HEK293 (cell line): ENCODE results near the gene PDXK.

Experiments
- CTCF ChIA-PET: fragments of 350-600 bp; formaldehyde crosslinking; extraction: SDS; loops from one replicate; lab custom pipeline; 2021; ENCODE audit warnings: antibody characterized with exemption; lab: Yijun Ruan, JAX
- POLR2A ChIA-PET: fragments of 300-600 bp; formaldehyde crosslinking; extraction: SDS; loops from one replicate; lab custom pipeline; 2020; ENCODE audit warnings: antibody characterized with exemption, inconsistent platforms; lab: Yijun Ruan, JAX
- H3K27ac ChIP-seq: fragments of 200-500 bp; sonication (Bioruptor generic); 2 replicates; pipeline ENCODE4 v1.5.1; 2014; ENCODE audit warnings: low read depth, low read length, control low read depth, inconsistent platforms; ENCODE audit errors: extremely low read depth
- H3K36me3 ChIP-seq, 2 experiments: fragments of 200-500 bp in 1 of 2; sonication (Bioruptor generic) in 1 of 2; 1 replicate in 1 of 2; 2 replicates in 1 of 2; pipeline ENCODE4 v1.5.1; 2014 to 2017; ENCODE audit warnings: inconsistent platforms in 2 of 2, low read length in 2 of 2; ENCODE audit not compliant: control insufficient read depth in 2 of 2, insufficient read depth in 1 of 2
- H3K4me1 ChIP-seq: fragments of 200-500 bp; sonication (Bioruptor generic); 2 replicates; pipeline ENCODE4 v1.5.1; 2014; ENCODE audit warnings: mild to moderate bottlenecking, low read length, inconsistent platforms; ENCODE audit not compliant: control insufficient read depth, insufficient read depth
- H3K4me3 ChIP-seq: 2 replicates; pipeline ENCODE4 v1.5.1; 2011; ENCODE audit warnings: low read depth, mild to moderate bottlenecking, control low read depth, low read length, moderate library complexity
- H3K9me3 ChIP-seq: fragments of 200-500 bp; sonication (Bioruptor generic); 2 replicates; pipeline ENCODE4 v1.5.1; 2014; ENCODE audit warnings: low read depth, low read length, inconsistent platforms; ENCODE audit not compliant: control insufficient read depth, insufficient read depth
- EGR2 ChIP-seq: fragments of 450-650 bp; formaldehyde crosslinking; IDR thresholded peaks from 2 replicates; pipeline ENCODE4 v1.5.1; 2016; ENCODE audit warnings: low read depth, missing biosample characterization, missing genetic modification characterization
- MEIS1 ChIP-seq: sonication (generic); formaldehyde crosslinking; IDR thresholded peaks from 2 replicates; pipeline ENCODE4 v1.8.1; 2022; ENCODE audit warnings: missing genetic modification reagents, mild to moderate bottlenecking, borderline replicate concordance
- PATZ1 ChIP-seq: fragments of 450-650 bp; formaldehyde crosslinking; IDR thresholded peaks from 2 replicates; pipeline ENCODE4 v1.5.1; 2016; ENCODE audit warnings: missing biosample characterization, missing genetic modification characterization
- REPIN1 ChIP-seq: fragments of 450-650 bp; formaldehyde crosslinking; IDR thresholded peaks from 2 replicates; pipeline ENCODE4 v1.5.1; 2017; ENCODE audit warnings: missing biosample characterization, missing genetic modification characterization, low read depth
- SP2 ChIP-seq: fragments of 450-650 bp; formaldehyde crosslinking; IDR thresholded peaks from 2 replicates; pipeline ENCODE4 v1.5.1; 2016; ENCODE audit warnings: missing biosample characterization, missing genetic modification characterization
- ZBTB10 ChIP-seq: fragments of 450-650 bp; formaldehyde crosslinking; IDR thresholded peaks from 2 replicates; pipeline ENCODE4 v1.5.1; 2016; ENCODE audit warnings: missing biosample characterization, missing genetic modification characterization
- ZIC2 ChIP-seq: fragments of 450-650 bp; formaldehyde crosslinking; IDR thresholded peaks from 2 replicates; pipeline ENCODE4 v1.5.1; 2016; ENCODE audit warnings: missing biosample characterization, missing genetic modification characterization
- ZNF121 ChIP-seq: fragments of 450-650 bp; formaldehyde crosslinking; IDR thresholded peaks from 2 replicates; pipeline ENCODE4 v1.5.1; 2016; ENCODE audit warnings: missing biosample characterization, missing genetic modification characterization
- ZNF214 ChIP-seq: fragments of 450-650 bp; formaldehyde crosslinking; IDR thresholded peaks from 2 replicates; pipeline ENCODE4 v1.5.1; 2017; ENCODE audit warnings: missing biosample characterization, mild to moderate bottlenecking, missing genetic modification characterization, borderline replicate concordance
- ZNF433 ChIP-seq: fragments of 450-650 bp; formaldehyde crosslinking; IDR thresholded peaks from 2 replicates; pipeline ENCODE4 v1.5.1; 2016; ENCODE audit warnings: missing biosample characterization, missing genetic modification characterization, low read depth
- ZNF48 ChIP-seq: fragments of 450-650 bp; formaldehyde crosslinking; IDR thresholded peaks from 2 replicates; pipeline ENCODE4 v1.5.1; 2016; ENCODE audit warnings: missing biosample characterization, missing genetic modification characterization
- ZNF610 ChIP-seq: fragments of 450-650 bp; formaldehyde crosslinking; IDR thresholded peaks from 2 replicates; pipeline ENCODE4 v1.5.1; 2016; ENCODE audit warnings: missing biosample characterization, missing genetic modification characterization, borderline replicate concordance
- ZNF621 ChIP-seq: fragments of 450-650 bp; formaldehyde crosslinking; IDR thresholded peaks from 2 replicates; pipeline ENCODE4 v1.5.1; 2017; ENCODE audit warnings: missing biosample characterization, missing genetic modification characterization
- ZNF785 ChIP-seq: fragments of 450-650 bp; formaldehyde crosslinking; IDR thresholded peaks from 2 replicates; pipeline ENCODE4 v1.5.1; 2016; ENCODE audit warnings: missing biosample characterization, missing genetic modification characterization
- ZNF837 ChIP-seq: fragments of 450-650 bp; formaldehyde crosslinking; IDR thresholded peaks from 2 replicates; pipeline ENCODE4 v1.5.1; 2016; ENCODE audit warnings: missing biosample characterization, missing genetic modification characterization
- ZSCAN4 ChIP-seq: fragments of 450-650 bp; formaldehyde crosslinking; IDR thresholded peaks from 2 replicates; pipeline ENCODE4 v1.5.1; 2017; ENCODE audit warnings: missing biosample characterization, missing genetic modification characterization
- TF ChIP-seq, protein P1 (sequence below): fragments of 450-650 bp; formaldehyde crosslinking; IDR thresholded peaks from 2 replicates; pipeline ENCODE4 v1.5.0; 2017; ENCODE audit warnings: missing biosample characterization, missing genetic modification characterization, borderline replicate concordance
- TF ChIP-seq, protein P2 (sequence below): fragments of 450-650 bp; formaldehyde crosslinking; conservative IDR thresholded peaks from 2 replicates; pipeline ENCODE4 v1.5.1; 2016; ENCODE audit warnings: low read depth, missing biosample characterization, missing genetic modification characterization
- TF ChIP-seq, protein P3 (sequence below): fragments of 450-650 bp; IDR thresholded peaks from 2 replicates; pipeline ENCODE4 v1.5.1; 2018; ENCODE audit warnings: missing biosample characterization, mild to moderate bottlenecking, missing genetic modification characterization
- TF ChIP-seq, protein P4 (sequence below): fragments of 450-650 bp; formaldehyde crosslinking; IDR thresholded peaks from 2 replicates; pipeline ENCODE4 v1.5.1; 2016; ENCODE audit warnings: missing biosample characterization, missing genetic modification characterization

Gene PDXK

GRCh38 chr21:43726686-43727518, 8.0 kb downstream of the PDXK start:
- H3K27ac ChIP-seq = no peak overlapping the region; the same call in 1 of the 2 replicates
- H3K4me1 ChIP-seq = peaks cover 6% of the 10 kb centered on the region; the same call in 1 of the 2 replicates
- no peak overlapping the region for H3K4me3 ChIP-seq
- POLR2A ChIA-PET = no interaction called here
- H3K9me3 ChIP-seq = no peaks in the 10 kb centered on the region
- H3K36me3 ChIP-seq = peaks cover 0 to 21% of the 10 kb centered on the region in 2 experiments; a peak in 2 of 3 replicates
- CTCF ChIA-PET = no interaction called here
- TF ChIP-seq ZNF785 (tag by site-specific recombination) (no peak), ZBTB10 (tag by site-specific recombination) (no peak), ZSCAN4 (tag by site-specific recombination) (peak; percentile 92), SP2 (tag by site-specific recombination) (peak; percentile 1; the same call in 1 of the 2 replicates), EGR2 (tag by site-specific recombination) (peak; percentile 97), ZNF214 (tag by site-specific recombination) (no peak), REPIN1 (tag by site-specific recombination) (no peak), ZNF621 (tag by site-specific recombination) (no peak), ZNF121 (0 out of 2 replicates have a peak, but pooled peaks have one; percentile 7), ZNF48 (tag by site-specific recombination) (peak; percentile 80; the same call in 1 of the 2 replicates), MEIS1 (no peak), ZNF610 (tag by site-specific recombination) (no peak), ZIC2 (no peak), ZNF433 (tag by site-specific recombination) (no peak), PATZ1 (tag by site-specific recombination) (peak; percentile 43; the same call in 1 of the 2 replicates), ZNF837 (no peak)
- TF ChIP-seq, protein P1, sequence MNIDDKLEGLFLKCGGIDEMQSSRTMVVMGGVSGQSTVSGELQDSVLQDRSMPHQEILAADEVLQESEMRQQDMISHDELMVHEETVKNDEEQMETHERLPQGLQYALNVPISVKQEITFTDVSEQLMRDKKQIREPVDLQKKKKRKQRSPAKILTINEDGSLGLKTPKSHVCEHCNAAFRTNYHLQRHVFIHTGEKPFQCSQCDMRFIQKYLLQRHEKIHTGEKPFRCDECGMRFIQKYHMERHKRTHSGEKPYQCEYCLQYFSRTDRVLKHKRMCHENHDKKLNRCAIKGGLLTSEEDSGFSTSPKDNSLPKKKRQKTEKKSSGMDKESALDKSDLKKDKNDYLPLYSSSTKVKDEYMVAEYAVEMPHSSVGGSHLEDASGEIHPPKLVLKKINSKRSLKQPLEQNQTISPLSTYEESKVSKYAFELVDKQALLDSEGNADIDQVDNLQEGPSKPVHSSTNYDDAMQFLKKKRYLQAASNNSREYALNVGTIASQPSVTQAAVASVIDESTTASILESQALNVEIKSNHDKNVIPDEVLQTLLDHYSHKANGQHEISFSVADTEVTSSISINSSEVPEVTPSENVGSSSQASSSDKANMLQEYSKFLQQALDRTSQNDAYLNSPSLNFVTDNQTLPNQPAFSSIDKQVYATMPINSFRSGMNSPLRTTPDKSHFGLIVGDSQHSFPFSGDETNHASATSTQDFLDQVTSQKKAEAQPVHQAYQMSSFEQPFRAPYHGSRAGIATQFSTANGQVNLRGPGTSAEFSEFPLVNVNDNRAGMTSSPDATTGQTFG = 0 out of 2 replicates have a peak, but pooled peaks have one; percentile 38
- TF ChIP-seq, protein P2, sequence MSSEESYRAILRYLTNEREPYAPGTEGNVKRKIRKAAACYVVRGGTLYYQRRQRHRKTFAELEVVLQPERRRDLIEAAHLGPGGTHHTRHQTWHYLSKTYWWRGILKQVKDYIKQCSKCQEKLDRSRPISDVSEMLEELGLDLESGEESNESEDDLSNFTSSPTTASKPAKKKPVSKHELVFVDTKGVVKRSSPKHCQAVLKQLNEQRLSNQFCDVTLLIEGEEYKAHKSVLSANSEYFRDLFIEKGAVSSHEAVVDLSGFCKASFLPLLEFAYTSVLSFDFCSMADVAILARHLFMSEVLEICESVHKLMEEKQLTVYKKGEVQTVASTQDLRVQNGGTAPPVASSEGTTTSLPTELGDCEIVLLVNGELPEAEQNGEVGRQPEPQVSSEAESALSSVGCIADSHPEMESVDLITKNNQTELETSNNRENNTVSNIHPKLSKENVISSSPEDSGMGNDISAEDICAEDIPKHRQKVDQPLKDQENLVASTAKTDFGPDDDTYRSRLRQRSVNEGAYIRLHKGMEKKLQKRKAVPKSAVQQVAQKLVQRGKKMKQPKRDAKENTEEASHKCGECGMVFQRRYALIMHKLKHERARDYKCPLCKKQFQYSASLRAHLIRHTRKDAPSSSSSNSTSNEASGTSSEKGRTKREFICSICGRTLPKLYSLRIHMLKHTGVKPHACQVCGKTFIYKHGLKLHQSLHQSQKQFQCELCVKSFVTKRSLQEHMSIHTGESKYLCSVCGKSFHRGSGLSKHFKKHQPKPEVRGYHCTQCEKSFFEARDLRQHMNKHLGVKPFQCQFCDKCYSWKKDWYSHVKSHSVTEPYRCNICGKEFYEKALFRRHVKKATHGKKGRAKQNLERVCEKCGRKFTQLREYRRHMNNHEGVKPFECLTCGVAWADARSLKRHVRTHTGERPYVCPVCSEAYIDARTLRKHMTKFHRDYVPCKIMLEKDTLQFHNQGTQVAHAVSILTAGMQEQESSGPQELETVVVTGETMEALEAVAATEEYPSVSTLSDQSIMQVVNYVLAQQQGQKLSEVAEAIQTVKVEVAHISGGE (tag by site-specific recombination) = no peak
- TF ChIP-seq, protein P3, sequence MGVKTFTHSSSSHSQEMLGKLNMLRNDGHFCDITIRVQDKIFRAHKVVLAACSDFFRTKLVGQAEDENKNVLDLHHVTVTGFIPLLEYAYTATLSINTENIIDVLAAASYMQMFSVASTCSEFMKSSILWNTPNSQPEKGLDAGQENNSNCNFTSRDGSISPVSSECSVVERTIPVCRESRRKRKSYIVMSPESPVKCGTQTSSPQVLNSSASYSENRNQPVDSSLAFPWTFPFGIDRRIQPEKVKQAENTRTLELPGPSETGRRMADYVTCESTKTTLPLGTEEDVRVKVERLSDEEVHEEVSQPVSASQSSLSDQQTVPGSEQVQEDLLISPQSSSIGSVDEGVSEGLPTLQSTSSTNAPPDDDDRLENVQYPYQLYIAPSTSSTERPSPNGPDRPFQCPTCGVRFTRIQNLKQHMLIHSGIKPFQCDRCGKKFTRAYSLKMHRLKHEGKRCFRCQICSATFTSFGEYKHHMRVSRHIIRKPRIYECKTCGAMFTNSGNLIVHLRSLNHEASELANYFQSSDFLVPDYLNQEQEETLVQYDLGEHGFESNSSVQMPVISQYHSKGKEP = no peak
- TF ChIP-seq, protein P4, sequence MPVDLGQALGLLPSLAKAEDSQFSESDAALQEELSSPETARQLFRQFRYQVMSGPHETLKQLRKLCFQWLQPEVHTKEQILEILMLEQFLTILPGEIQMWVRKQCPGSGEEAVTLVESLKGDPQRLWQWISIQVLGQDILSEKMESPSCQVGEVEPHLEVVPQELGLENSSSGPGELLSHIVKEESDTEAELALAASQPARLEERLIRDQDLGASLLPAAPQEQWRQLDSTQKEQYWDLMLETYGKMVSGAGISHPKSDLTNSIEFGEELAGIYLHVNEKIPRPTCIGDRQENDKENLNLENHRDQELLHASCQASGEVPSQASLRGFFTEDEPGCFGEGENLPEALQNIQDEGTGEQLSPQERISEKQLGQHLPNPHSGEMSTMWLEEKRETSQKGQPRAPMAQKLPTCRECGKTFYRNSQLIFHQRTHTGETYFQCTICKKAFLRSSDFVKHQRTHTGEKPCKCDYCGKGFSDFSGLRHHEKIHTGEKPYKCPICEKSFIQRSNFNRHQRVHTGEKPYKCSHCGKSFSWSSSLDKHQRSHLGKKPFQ = peak; percentile 65
